ENCODE results near the gene RTTN. TPM values are rescaled to one million over a fixed set of nuclear protein-coding genes. Genes with fewer than 3 reads are reported as not detected.

Gene RTTN
- total RNA-seq, 1 experiment from 2014 or later: 14.3 TPM

- H3K4me1 ChIP-seq (replicated peaks; ENCODE audit: insufficient read depth): peaks cover 13% of the 10 kb centered on the region; the same call in 1 of the 2 replicates
- intact Hi-C loops (cut with micrococcal nuclease; ENCODE audit: unreplicated experiment): no loop called here
- no peak for TF ChIP-seq EZH2 (IDR thresholded peaks at IDR 0.05; ENCODE audit: low read depth)
- no peak for TF ChIP-seq CTCF (conservative IDR thresholded peaks at IDR 0.05)
- no peak overlapping the region for H3K4me3 ChIP-seq
- no peaks in the 10 kb centered on the region for H3K79me2 ChIP-seq (ENCODE audit: low read depth)
- no peaks in the 10 kb centered on the region for H3K9me2 ChIP-seq (ENCODE audit: insufficient read depth)
- H3K36me3 ChIP-seq (ENCODE audit: low read depth): 0 out of 2 replicates have a peak, but pooled peaks cover 14% of the 10 kb centered on the region
- no peak overlapping the region for H3K27ac ChIP-seq
- ChIA-PET POLR2A (ENCODE audit: unreplicated experiment) (no interaction called here), CTCF (no interaction called here)
- no TSS peak for BruUV-seq (replicated peaks)
- H4K20me1 ChIP-seq (ENCODE audit: insufficient read depth): no peaks in the 10 kb centered on the region
- H3F3A ChIP-seq (ENCODE audit: insufficient read depth, low read depth): no peaks in the 10 kb centered on the region; the same call in 1 of the 2 replicates
- no peaks in the 10 kb centered on the region for H3K9me3 ChIP-seq (ENCODE audit: insufficient read depth, low read depth)
- no peak for DNase-seq
- no peak overlapping the region for H3K4me2 ChIP-seq
- H2AFZ ChIP-seq: no peak overlapping the region
- H3K27me3 ChIP-seq (ENCODE audit: insufficient read depth, low read depth): no peaks in the 10 kb centered on the region
Measured at GRCh38 chr18:70151614-70152013, 53.9 kb downstream of the RTTN start.

GRCh38 chr18:70149616-70150301 is 55.7 kb downstream of the RTTN start:
- POLR2A ChIA-PET (ENCODE audit: unreplicated experiment): no interaction called here

GRCh38 chr18:70149156-70149555 is 56.3 kb downstream of the RTTN start:
- Histone ChIP-seq H3K4me1 (replicated peaks; ENCODE audit: insufficient read depth) (0 out of 2 replicates have a peak, but pooled peaks cover 2% of the 10 kb centered on the region), H2AFZ (no peak overlapping the region), H3K27ac (no peak overlapping the region), H3K4me2 (no peak overlapping the region), H3K9me2 (ENCODE audit: insufficient read depth) (no peaks in the 10 kb centered on the region), H3K36me3 (ENCODE audit: low read depth) (peaks cover 14% of the 10 kb centered on the region; the same call in 1 of the 2 replicates), H3K9me3 (ENCODE audit: insufficient read depth, low read depth) (no peaks in the 10 kb centered on the region), H3F3A (ENCODE audit: insufficient read depth, low read depth) (no peaks in the 10 kb centered on the region), H3K27me3 (ENCODE audit: insufficient read depth, low read depth) (no peaks in the 10 kb centered on the region), H4K20me1 (ENCODE audit: insufficient read depth) (no peaks in the 10 kb centered on the region), H3K4me3 (no peak overlapping the region), H3K79me2 (ENCODE audit: low read depth) (no peaks in the 10 kb centered on the region)
- intact Hi-C loops (cut with micrococcal nuclease; ENCODE audit: unreplicated experiment): no loop called here
- POLR2A ChIA-PET (ENCODE audit: unreplicated experiment): no interaction called here
- no peak for DNase-seq
- BruUV-seq (replicated peaks): no TSS peak
- CTCF ChIA-PET: no interaction called here
- TF ChIP-seq EZH2 (IDR thresholded peaks at IDR 0.05; ENCODE audit: low read depth) (no peak), CTCF (conservative IDR thresholded peaks at IDR 0.05) (no peak)

More at GRCh38 chr18:70149616-70150301, 55.7 kb downstream of the RTTN start:
- no peaks in the 10 kb centered on the region; the same call in 1 of the 2 replicates for H3F3A ChIP-seq (ENCODE audit: insufficient read depth, low read depth)
- no peaks in the 10 kb centered on the region for H3K9me3 ChIP-seq (ENCODE audit: insufficient read depth, low read depth)
- peaks cover 14% of the 10 kb centered on the region; the same call in 1 of the 2 replicates for H3K36me3 ChIP-seq (ENCODE audit: low read depth)
- H3K27ac ChIP-seq: no peak overlapping the region
- peaks cover 8% of the 10 kb centered on the region; the same call in 1 of the 2 replicates for H3K4me1 ChIP-seq (replicated peaks; ENCODE audit: insufficient read depth)
- no TSS peak for BruUV-seq (replicated peaks)
- CTCF ChIA-PET: no interaction called here
- no peak overlapping the region for H3K4me2 ChIP-seq
- no peaks in the 10 kb centered on the region for H4K20me1 ChIP-seq (ENCODE audit: insufficient read depth)
- no peak overlapping the region for H3K4me3 ChIP-seq
- H2AFZ ChIP-seq: no peak overlapping the region
- H3K27me3 ChIP-seq (ENCODE audit: insufficient read depth, low read depth): no peaks in the 10 kb centered on the region
- TF ChIP-seq EZH2 (IDR thresholded peaks at IDR 0.05; ENCODE audit: low read depth) (no peak), CTCF (conservative IDR thresholded peaks at IDR 0.05) (no peak)
- intact Hi-C loops (cut with micrococcal nuclease; ENCODE audit: unreplicated experiment): no loop called here
- H3K9me2 ChIP-seq (ENCODE audit: insufficient read depth): no peaks in the 10 kb centered on the region
- no peak for DNase-seq
- H3K79me2 ChIP-seq (ENCODE audit: low read depth): no peaks in the 10 kb centered on the region

All from PC-9 (cell line).